Mucosa of descending colon (tissue), 3 donors: ENCODE measurements around the gene CAMKMT. TPM values are rescaled to one million over a fixed set of nuclear protein-coding genes. Genes with fewer than 3 reads are reported as not detected.

Source experiments
- ATAC-seq: fragments of 200-7000 bp; cut with Tn5 transposase; one replicate; pipeline ENCODE4 v1.9.1; 2020; ENCODE audit warnings: mild to moderate bottlenecking, moderate library complexity
- DNase-seq, 3 donors: peaks; one replicate each; pipeline ENCODE4 v3.0.0-alpha.2; 2020
- H3K36me3 ChIP-seq: fragments of 200-600 bp; one replicate; pipeline ENCODE4 v1.8.0; 2021; ENCODE audit warnings: low read depth, mild to moderate bottlenecking
- H3K4me1 ChIP-seq: fragments of 200-600 bp; one replicate; pipeline ENCODE4 v1.8.0; 2021; ENCODE audit warnings: low read depth, mild to moderate bottlenecking
- H3K4me3 ChIP-seq: fragments of 200-600 bp; one replicate; pipeline ENCODE4 v1.8.0; 2021; ENCODE audit warnings: mild to moderate bottlenecking
- H3K9me3 ChIP-seq: fragments of 200-600 bp; one replicate; pipeline ENCODE4 v1.8.0; 2021; ENCODE audit warnings: mild to moderate bottlenecking
- intact Hi-C, 2 donors: fragments of 100-400 bp; cut with DNase I in 1 of 2; cut with micrococcal nuclease in 1 of 2; formaldehyde crosslinking; loops; one replicate each; pipeline versions ENCODE4 v1.11.0 to v1.11.1; 2022; cut with DNase I, micrococcal nuclease
- total RNA-seq, 3 donors: library from RNA; stranded (reverse); fragmentation: NEBNext Ultra II Directional in 2 of 3; extraction: Animal tissue kit (Norgen Biotek cat#: 25700) in 2 of 3; gene quantifications; one replicate each; pipeline versions ENCODE4 v1.2.1 to v1.2.4, GENCODE V29; 2021 to 2023
- TF ChIP-seq, protein P1 (sequence below): fragments of 200-600 bp; IDR thresholded peaks from one replicate; pipeline ENCODE4 v1.8.0; 2022; ENCODE audit warnings: antibody characterized with exemption, mild to moderate bottlenecking
- donor health status: DM: no; HTN: no; CAD: no; lungs with moderate emphysema.
- donor health status: DM: no; HTN: no; CAD: no.
- donor health status: DM: no; HTN: yes; CAD: no.

The CAMKMT gene
- total RNA-seq, 3 donors from 2014 or later, result 13.2 to 16.0 (median 14.1) TPM

DNA sequence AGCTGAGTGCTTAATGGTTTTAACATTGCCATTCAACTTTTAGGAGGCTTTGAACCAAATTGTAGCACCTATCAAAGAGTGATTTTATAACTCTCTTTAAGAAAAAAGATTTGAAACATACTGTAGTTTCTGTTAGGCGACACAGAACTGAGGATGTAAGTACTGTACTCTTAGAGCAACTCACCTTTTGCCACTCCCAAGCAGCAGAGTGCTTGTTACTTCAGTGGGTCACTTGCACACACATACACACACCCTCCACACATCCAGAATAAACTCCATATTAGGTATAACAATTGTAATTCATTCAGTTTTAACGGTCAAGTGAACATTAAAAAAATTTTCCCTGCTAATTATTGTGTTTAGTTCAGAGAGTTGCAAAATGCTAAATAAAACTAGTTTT is 118.3 kb downstream of the CAMKMT start:
- TF ChIP-seq, protein P1, sequence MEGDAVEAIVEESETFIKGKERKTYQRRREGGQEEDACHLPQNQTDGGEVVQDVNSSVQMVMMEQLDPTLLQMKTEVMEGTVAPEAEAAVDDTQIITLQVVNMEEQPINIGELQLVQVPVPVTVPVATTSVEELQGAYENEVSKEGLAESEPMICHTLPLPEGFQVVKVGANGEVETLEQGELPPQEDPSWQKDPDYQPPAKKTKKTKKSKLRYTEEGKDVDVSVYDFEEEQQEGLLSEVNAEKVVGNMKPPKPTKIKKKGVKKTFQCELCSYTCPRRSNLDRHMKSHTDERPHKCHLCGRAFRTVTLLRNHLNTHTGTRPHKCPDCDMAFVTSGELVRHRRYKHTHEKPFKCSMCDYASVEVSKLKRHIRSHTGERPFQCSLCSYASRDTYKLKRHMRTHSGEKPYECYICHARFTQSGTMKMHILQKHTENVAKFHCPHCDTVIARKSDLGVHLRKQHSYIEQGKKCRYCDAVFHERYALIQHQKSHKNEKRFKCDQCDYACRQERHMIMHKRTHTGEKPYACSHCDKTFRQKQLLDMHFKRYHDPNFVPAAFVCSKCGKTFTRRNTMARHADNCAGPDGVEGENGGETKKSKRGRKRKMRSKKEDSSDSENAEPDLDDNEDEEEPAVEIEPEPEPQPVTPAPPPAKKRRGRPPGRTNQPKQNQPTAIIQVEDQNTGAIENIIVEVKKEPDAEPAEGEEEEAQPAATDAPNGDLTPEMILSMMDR, result no peak
- no peak overlapping the region for H3K4me3 ChIP-seq
- no peaks in the 10 kb centered on the region for H3K9me3 ChIP-seq
- intact Hi-C loops, result loop anchor here (5.0 kb wide), 2 partner anchors 472 to 477 kb away; no protein-coding TSS in a partner anchor
- ATAC-seq, result no peak
- H3K36me3 ChIP-seq, result no peaks in the 10 kb centered on the region
- H3K4me1 ChIP-seq, result no peaks in the 10 kb centered on the region
- DNase-seq, result no peak

DNA sequence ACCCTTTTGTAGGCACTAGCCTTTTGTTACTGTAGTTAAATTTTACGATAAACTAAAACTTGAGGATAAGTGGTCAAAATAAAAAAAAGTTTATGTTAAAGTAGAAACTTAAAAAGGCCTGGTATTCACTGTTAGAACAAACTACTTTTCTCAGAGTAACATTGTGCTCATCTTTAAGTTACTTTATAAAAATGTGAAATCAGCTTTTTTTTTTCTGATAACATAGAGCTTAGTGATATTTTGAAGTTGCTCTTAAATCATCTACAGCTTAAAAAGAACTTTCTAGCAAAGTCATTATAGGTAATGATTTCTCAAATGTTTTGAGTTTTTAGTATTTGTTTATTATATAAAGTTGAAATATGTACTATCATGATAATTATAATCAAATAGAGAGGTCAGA is 125.3 kb downstream of the CAMKMT start:
- intact Hi-C loops, result no loop called here
- DNase-seq (no peak), ATAC-seq (no peak)
- H3K4me3 ChIP-seq, result no peak overlapping the region
- H3K4me1 ChIP-seq, result no peaks in the 10 kb centered on the region
- no peaks in the 10 kb centered on the region for H3K9me3 ChIP-seq
- TF ChIP-seq, protein P1, result no peak
- no peaks in the 10 kb centered on the region for H3K36me3 ChIP-seq

DNA sequence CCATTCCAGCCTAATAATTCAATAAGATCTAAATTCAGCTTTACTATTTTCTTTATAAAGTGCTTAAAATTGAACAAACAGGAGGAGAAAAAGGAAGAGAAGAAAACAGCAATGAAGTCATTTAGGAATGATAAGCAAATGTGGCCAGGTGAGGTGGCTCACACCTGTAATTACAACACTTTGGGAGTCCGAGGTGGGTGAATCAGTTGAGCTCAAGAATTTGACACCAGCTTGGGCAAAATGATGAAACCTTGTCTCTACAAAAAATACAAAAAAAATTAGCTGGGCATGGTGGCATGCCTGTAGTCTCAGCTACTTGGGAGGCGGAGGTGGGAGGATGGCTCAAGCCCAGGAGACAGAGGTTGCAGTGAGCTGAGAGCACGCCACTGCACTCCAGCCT is 129.0 kb downstream of the CAMKMT start:
- intact Hi-C loops, result no loop called here
- no peaks in the 10 kb centered on the region for H3K9me3 ChIP-seq
- no peaks in the 10 kb centered on the region for H3K4me1 ChIP-seq
- ATAC-seq, result no peak
- no peak for DNase-seq
- H3K36me3 ChIP-seq, result no peaks in the 10 kb centered on the region
- TF ChIP-seq, protein P1, result no peak
- H3K4me3 ChIP-seq, result no peak overlapping the region

DNA sequence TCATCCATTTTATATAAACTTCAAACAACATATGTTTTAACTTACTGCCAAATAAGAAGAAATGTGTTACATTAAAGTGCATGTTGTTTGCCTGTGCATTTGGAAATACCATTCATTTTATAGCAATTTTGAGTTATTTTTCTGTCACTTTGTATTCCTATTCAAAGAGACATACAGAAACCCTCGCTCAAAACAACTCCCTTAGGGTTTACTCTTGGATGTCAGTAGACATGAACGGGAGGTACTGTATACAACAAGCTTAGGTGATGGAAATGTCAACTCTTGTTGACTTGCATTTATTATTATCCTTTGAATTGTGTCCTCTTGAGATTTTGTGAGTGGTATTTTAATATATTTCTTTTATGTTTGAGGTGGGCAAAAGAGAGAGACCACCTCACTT is 132.3 kb downstream of the CAMKMT start:
- DNase-seq (no peak), ATAC-seq (no peak)
- Histone ChIP-seq H3K4me1 (no peaks in the 10 kb centered on the region), H3K36me3 (no peaks in the 10 kb centered on the region), H3K4me3 (no peak overlapping the region), H3K9me3 (no peaks in the 10 kb centered on the region)
- TF ChIP-seq, protein P1, result no peak
- intact Hi-C loops, result no loop called here

DNA sequence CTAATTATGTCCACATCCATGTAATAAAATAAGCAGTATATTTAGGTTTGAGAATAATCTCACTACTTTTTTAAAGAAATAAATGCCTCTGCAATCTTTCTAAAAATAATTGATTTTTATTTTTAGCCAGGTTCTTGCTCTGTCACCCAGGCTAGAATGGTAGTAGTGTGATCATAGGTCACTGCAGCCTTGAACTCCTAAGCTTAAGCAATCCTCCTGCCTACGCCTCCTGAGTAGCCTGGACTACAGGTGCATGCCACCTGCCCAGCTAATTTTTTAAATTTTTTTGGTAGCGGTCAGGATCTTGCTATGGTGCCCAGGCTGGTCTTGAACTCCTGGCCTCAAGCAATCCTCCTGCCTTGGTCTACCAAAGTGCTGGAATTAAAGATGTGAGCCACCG is 133.3 kb downstream of the CAMKMT start:
- intact Hi-C loops, result no loop called here
- H3K4me1 ChIP-seq, result no peaks in the 10 kb centered on the region
- TF ChIP-seq, protein P1, result no peak
- no peaks in the 10 kb centered on the region for H3K36me3 ChIP-seq
- DNase-seq, result no peak
- no peaks in the 10 kb centered on the region for H3K9me3 ChIP-seq
- H3K4me3 ChIP-seq, result no peak overlapping the region
- ATAC-seq, result no peak

DNA sequence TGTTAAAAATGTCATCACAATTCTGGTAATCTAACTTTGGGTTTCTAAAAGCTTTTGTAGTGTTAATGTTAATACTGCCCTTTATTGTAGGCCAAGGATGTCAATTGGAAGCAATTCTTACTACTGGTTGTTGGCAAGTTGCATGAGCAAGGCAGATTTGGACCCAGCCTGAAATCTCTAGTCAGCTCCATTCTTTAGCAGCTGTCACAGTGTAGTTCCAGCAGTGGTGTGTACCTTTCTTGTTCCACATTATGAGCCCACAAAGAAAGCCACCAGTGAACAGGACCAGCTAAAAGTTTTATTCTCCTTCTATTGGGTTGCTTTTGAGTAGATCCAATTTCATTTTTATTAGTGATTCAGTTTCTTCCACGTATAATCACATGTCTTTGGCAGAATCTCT is 133.8 kb downstream of the CAMKMT start:
- intact Hi-C loops, result no loop called here
- ATAC-seq, result no peak
- H3K9me3 ChIP-seq, result no peaks in the 10 kb centered on the region
- no peaks in the 10 kb centered on the region for H3K4me1 ChIP-seq
- TF ChIP-seq, protein P1, result no peak
- H3K4me3 ChIP-seq, result no peak overlapping the region
- no peak for DNase-seq
- no peaks in the 10 kb centered on the region for H3K36me3 ChIP-seq
